Anterior cingulate cortex (tissue), 58 donors: ENCODE results near the gene THG1L.

Source experiments
- DNase-seq, 58 donors: peaks; one replicate each; lab custom pipeline; 2025; lab: John Stamatoyannopoulos, UW

Gene THG1L

DNA sequence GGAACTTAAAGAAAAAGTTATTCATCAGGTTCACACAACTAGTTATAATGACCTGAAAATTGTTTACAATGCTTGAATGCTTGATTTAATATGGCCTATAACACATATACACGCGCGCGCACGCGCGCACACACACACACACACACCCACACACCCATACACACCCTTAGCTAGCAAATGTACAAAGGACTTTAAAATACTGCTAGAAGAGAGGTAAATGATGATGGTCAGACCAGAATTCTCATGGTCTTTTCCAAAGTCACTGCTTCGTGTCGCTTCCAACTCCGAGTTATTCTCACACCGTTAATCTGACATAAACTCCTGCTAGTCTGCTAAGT lies 18.2 kb downstream of the THG1L start:
- DNase-seq = no peak

DNA sequence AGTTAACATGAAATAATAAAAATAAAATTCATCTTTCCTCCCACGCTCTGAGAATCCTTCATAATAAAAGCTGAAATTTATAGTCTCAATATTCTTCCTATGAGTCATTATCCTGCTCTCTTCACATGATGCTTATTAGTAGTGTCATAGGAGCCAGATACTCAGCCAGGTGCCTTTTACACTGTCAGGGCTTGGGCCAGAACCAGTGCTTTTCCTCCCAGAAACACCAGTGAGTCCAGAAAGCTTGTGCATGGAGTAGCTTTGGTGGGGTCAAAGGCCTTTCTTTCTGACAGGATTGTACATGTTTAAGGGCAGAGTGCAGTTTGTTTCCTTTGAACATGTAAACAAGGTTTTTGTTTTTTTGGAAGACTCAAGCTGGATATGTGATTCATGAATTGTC lies 19.1 kb downstream of the THG1L start:
- DNase-seq = no peak

DNA sequence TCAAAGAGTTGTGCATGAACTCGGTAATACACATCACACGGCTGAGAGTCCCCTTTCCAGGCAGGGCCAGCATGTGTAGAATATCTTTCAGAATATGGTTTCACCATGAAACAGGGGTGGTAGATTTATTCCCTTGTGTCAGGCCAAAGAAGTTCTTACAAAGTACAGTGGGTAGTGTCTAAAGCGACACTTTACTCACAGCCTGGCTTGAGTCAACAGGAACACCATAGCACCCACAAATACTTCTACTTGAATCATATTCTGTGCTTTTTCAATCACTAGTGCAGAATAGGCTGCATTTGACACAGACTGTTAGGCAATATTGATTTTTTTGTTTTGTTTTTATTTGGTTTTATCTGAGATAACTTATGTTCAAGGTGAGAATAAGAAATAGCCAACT lies 24.9 kb downstream of the THG1L start:
- DNase-seq = no peak

DNA sequence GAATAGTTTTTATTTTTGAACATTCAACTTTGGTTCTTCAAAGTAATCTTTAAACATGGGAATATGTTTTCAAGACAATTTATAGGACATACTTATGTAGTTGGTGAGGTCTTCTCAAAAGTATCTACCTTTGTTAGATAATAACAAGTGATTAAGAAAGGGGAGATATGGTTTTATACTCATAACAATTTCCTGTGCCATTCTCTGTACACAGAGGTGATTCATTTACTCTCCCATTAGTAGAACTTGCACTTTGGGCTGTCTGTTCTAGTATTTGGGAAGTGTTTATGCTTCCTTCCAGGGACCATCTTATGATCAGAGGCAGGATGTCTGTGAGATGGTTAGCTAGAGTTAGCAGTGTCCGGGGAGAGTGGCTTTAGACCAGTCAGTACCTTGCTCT lies 27.5 kb downstream of the THG1L start:
- no peak for DNase-seq

DNA sequence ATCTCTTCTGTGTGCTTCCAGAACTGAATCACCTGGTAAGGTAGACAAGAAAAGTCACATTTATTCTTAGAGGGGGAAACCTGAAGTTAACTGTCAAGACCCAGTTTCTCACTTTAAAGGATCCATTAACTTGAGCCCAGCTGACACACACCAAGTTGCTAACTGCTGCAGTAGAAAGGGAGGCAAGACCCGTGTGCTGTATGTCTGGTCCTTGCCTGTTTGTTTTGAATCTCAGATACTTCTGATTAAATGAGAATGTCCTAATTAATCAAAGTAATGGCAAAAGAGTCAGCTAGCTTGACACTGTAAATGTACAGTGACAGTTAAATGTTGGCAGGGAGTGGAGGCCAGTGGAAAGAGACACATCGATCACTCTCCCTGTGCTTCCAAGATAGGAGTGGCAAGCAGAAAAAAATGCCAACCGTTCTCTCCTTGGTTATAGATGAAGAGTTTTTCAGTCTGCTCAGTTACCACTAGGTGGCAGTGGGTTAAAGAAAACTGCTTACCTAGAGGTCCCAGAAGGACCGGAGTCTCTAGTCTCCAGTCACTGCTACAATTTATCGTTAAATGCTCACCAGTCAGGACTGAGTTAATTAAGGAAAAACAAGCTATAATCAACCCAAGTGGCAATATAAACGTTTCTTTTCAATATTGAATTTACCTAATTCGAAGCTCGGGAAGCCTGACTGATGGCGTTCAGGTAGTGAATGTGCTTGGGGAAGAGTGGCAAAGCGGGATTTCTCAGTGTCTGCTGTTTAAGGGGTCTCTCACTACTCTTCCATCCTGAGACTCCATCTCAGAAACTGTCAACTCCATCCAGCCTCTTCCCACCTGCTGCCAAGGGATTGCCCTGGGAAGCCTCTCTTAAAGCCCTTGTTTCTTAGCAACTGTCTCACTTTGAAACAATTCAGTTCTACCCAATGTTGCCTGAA lies 30.7 kb downstream of the THG1L start:
- DNase-seq = peak in 6 of 58 donors; percentile 11 to 55 (median 18)

DNA sequence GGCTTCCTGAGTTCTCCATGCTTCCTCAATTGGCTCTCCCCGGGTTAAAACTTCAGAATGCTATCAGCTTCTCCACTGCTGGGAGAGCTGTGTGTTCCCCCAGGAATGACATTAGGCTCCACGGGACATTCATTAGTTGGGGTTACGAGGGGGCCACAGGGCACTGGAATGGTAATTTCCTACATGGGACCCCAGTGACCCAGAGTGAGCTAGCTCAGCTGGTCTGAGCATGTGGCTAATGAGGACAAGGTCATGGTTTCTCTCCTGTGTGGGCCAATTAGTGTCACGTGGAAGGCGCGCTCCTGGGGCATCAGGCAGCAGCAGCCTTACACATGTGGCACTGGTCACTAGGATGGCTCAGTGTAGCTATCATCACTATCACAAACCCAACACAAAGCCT lies 33.3 kb downstream of the THG1L start:
- no peak for DNase-seq

DNA sequence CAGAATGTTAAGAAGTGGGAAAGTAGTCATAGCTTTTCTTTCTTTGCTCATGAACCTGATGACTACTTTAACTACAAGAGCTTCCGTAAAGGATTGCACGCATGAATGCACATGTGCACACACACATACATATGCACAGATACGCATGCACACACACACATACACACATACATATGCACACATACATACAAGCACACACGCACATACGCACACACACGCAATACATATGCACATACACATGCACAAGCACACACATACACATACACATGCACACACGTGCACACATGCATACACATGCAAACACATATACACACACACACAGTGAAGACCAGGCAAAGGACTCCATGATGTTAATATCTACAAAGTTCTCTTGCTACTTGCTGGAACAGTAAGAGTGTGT lies 35.2 kb downstream of the THG1L start:
- DNase-seq = no peak

DNA sequence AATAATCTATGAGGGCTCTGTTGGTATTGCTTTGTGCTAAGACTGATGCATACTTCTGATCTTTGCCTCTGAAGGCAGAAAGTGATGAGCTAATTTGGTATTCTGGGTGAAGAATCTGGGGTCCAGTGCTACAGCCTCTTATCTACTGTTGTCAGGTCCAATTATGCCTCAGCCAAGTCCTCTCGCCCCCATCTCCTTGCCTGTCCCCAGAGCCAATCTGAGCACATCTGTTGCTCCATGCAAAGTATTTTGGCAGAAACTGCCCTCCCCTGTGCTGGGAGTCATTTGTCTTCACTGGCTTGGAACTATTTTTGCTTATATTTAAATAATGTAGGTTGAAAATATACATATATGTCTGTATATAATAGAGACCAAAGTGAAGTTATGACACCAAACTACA lies 35.7 kb downstream of the THG1L start:
- DNase-seq = no peak

DNA sequence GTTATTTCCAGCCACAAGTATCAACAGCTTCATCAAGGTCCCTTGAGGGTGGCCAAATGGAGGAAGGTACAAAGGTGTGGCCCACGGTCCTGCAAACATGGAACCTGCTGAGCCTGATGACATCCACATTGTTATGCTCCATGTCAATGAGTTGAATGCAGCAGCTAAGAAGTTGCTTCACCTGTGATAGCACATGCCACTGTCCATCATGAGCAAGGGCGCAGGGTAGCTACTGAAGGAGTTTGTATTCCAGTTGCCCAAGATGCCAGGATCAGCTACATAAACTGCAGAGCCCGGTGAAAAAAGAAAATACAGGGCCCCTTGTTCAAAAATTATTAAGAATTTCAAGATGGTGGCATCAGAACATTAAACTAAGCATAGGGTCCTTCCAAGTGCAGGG lies 36.5 kb downstream of the THG1L start:
- DNase-seq = no peak

DNA sequence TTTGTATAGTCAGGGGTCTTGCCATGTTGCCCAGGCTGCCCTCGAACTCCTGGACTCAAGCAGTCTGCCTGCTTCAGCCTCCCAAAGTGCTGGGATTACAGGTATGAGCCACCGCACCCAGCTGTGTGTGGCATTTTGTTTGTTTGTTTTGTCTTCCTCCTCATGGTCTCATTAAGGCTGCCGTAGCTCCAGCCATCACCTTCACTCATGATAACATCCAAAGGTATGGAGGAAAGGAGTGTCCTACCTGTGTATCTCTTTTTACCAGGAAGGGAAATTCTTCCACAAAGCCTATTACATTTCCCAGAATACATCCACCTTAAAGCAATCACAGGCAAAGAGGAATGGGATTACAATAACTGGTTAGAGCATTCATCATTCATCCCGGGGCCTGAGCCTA lies 39.4 kb downstream of the THG1L start:
- no peak for DNase-seq

DNA sequence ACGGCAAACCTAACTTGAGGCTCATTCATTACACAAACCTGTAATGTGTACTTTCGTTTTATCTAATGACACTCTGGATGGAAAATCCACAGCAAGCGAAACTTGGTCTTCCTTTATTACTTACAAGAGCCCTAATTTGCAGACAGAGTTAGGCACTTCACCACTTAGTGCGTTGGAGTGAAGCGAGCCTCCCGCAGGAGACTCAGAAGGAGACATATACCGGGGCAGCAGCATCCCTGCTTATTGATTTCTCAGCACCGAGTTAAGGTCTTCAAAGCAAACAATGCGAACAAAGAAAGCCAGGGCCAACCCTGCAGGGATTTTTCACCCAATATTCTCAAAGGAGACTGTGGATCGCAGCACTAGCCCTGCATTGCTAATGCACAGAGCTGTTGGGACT lies 40.9 kb downstream of the THG1L start:
- no peak for DNase-seq

DNA sequence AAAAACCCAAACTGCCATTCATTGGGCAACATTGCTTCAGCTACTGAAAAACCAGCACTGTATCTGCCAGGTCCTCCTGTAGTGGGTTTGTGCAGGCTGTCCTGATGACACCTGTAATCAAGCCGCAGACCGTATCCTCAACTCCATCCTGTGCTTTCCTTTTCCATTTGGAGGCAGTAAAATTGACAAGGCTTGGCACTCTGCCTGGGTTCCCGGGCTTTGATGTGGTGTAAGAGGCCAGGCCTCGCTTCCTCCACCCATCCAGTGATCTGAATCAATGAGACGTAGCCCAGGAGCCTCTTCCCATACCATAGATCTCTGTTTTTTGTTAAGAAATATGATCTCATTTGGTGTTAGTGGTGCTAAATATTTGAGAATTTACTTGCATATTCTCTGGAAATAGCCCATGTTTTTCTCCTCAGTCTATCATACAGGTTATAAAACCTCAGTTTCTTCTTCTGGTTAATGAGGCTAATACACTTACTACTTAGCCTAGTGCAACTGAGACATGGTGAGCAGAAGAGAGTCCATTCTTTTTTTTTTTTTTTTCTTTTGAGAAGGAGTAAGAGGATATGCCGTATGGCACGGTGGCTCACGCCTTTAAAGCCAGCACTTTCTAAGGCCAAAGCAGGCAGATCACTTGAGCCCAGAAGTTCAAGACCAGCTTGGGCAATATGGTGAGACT lies 47.0 kb downstream of the THG1L start:
- DNase-seq = no peak

DNA sequence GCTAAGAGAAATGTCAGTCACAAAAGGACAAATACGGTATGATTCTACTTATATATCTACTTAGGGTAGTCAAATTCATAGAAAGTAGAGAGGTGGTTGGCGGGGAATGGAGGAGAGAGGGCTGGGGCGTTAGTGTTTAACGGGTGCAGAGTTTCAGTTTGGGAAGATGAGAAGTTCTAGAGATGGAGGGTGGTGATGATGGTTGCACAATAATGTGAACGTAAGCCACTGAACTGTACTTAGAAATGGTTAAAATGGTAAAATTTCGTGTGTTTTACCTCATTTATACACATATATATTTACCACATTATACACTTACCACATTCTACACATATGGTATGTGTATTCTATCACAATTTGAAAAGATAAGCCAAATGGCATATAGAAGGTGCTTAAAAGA lies 48.0 kb downstream of the THG1L start:
- DNase-seq = no peak

DNA sequence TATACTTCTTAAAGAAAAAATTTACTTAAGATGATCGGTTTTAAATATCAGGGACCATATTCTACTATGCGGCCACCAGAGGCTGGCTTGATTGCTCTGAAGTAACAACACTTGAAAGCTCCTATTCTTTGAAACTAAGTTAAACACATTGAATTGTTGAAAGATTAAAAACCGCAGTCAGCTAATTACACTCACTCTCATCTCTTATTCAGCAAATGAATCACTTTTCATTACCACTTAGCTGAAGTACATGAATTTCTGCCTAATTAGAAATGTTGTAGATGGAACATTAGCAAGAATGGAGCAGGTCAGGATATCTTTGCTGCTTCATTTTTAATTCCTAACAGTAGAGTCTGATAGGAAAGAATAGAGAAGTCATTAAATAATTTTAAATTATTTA lies 54.6 kb downstream of the THG1L start:
- DNase-seq = no peak
